Endothelial cell (in vitro differentiated cells): ENCODE measurements around the gene CTSA. TPM values are rescaled to one million over a fixed set of nuclear protein-coding genes. Genes with fewer than 3 reads are reported as not detected.

Source experiments
- DNase-seq: peaks from one replicate; pipeline ENCODE4 v3.0.0; 2021; ENCODE audit warnings: low spot score
- H3K27ac Mint-ChIP-seq: one replicate; pipeline ENCODE4 v1.8.0; 2021; ENCODE audit warnings: mixed read lengths, inconsistent platforms; ENCODE audit not compliant: unreplicated experiment
- H3K27me3 Mint-ChIP-seq: one replicate; pipeline ENCODE4 v1.8.0; 2021; ENCODE audit warnings: mild to moderate bottlenecking, moderate library complexity, mixed read lengths, inconsistent platforms; ENCODE audit not compliant: unreplicated experiment
- H3K36me3 Mint-ChIP-seq: one replicate; pipeline ENCODE4 v1.8.0; 2021; ENCODE audit warnings: mild to moderate bottlenecking, low read depth, mixed read lengths, inconsistent platforms; ENCODE audit not compliant: unreplicated experiment
- H3K4me1 Mint-ChIP-seq: one replicate; pipeline ENCODE4 v1.8.0; 2021; ENCODE audit warnings: mild to moderate bottlenecking, mixed read lengths, inconsistent platforms; ENCODE audit not compliant: unreplicated experiment
- H3K4me3 Mint-ChIP-seq: one replicate; pipeline ENCODE4 v1.8.0; 2021; ENCODE audit warnings: mild to moderate bottlenecking, mixed read lengths, inconsistent platforms; ENCODE audit not compliant: unreplicated experiment
- H3K9me3 Mint-ChIP-seq: one replicate; pipeline ENCODE4 v1.8.0; 2021; ENCODE audit warnings: mixed read lengths, inconsistent platforms; ENCODE audit not compliant: unreplicated experiment
- total RNA-seq: library from RNA; stranded (reverse); fragmentation: NEBNext Ultra II Directional; extraction: Animal tissue kit (Norgen Biotek cat#: 25700); gene quantifications from one replicate; pipeline ENCODE4 v1.2.1, GENCODE V29; 2021; ENCODE audit not compliant: unreplicated experiment
- TF ChIP-seq, protein P1 (sequence below): fragments of 200-600 bp; sonication (generic); IDR thresholded peaks from one replicate; pipeline ENCODE4 v1.5.0; 2021; ENCODE audit warnings: antibody characterized with exemption; ENCODE audit not compliant: unreplicated experiment

CTSA gene
- total RNA-seq, 1 donor from 2014 or later: 62.7 TPM

DNA sequence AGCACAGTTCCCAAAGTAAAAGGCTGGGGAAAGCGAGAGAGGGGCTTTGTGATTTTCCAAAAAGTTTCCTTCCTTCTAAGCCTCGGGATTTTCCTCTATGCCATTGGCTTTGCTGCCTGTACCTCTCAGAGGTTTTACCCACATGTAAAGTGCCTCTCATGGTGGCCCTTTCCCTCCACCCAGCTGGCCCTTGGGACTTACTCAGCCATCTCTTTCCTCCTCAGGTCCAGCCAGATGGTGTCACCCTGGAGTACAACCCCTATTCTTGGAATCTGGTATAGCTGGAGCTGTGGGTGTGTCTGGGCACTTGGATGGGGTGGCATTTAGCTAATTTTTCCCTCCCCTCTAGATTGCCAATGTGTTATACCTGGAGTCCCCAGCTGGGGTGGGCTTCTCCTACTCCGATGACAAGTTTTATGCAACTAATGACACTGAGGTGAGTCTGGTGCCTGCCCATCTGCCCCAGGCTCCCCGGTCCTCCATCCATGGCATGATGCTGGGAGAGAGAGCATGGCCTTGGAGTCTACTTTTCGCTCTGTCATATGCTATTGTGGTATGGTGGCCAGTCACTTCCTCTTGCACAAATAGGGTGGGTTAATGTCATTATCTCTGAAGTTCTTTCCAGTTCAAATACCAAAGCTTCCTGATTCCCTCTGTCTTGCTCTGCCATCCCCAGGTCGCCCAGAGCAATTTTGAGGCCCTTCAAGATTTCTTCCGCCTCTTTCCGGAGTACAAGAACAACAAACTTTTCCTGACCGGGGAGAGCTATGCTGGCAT lies 1.1 kb downstream of the CTSA start:
- Mint-ChIP-seq H3K27me3 (peaks cover 15% of the 10 kb centered on the region), H3K27ac (no peak overlapping the region), H3K36me3 (peaks cover 8% of the 10 kb centered on the region), H3K4me3 (peak overlapping the region; percentile 77), H3K4me1 (peaks cover 8% of the 10 kb centered on the region), H3K9me3 (no peaks in the 10 kb centered on the region)
- no peak for DNase-seq
- TF ChIP-seq, protein P1, sequence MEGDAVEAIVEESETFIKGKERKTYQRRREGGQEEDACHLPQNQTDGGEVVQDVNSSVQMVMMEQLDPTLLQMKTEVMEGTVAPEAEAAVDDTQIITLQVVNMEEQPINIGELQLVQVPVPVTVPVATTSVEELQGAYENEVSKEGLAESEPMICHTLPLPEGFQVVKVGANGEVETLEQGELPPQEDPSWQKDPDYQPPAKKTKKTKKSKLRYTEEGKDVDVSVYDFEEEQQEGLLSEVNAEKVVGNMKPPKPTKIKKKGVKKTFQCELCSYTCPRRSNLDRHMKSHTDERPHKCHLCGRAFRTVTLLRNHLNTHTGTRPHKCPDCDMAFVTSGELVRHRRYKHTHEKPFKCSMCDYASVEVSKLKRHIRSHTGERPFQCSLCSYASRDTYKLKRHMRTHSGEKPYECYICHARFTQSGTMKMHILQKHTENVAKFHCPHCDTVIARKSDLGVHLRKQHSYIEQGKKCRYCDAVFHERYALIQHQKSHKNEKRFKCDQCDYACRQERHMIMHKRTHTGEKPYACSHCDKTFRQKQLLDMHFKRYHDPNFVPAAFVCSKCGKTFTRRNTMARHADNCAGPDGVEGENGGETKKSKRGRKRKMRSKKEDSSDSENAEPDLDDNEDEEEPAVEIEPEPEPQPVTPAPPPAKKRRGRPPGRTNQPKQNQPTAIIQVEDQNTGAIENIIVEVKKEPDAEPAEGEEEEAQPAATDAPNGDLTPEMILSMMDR: no peak

DNA sequence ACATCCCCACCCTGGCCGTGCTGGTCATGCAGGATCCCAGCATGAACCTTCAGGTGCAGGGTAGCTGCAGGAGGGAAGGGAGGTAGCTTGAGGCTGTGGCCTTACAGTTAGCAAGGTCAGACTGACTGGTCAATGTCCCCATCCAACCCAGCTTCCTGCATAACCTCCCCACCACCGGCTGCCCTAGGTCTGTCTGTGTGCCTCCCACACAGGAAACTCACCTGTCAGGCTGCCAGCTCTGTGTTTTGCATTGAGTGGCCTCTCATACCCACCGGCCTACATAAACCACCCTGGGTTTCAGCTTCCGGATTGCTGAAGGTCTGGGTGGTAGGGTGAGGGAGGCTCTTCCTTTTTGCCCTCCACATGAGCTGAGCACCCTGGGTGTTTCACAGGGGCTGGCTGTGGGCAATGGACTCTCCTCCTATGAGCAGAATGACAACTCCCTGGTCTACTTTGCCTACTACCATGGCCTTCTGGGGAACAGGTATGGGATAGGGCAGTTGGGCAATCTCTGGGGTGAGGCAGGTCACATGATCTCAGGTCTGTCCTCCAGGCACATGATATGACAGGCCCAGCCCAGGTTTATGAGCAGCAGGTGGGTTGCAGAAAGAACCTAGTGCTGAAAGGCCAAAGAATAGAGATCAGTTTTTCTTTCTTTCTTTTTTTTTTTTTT lies 1.8 kb downstream of the CTSA start:
- no peak overlapping the region for H3K27ac Mint-ChIP-seq
- DNase-seq: no peak
- peaks cover 14% of the 10 kb centered on the region for H3K36me3 Mint-ChIP-seq
- peaks cover 15% of the 10 kb centered on the region for H3K27me3 Mint-ChIP-seq
- H3K9me3 Mint-ChIP-seq: no peaks in the 10 kb centered on the region
- TF ChIP-seq, protein P1: no peak
- peaks cover 8% of the 10 kb centered on the region for H3K4me1 Mint-ChIP-seq
- peak overlapping the region; percentile 77 for H3K4me3 Mint-ChIP-seq

DNA sequence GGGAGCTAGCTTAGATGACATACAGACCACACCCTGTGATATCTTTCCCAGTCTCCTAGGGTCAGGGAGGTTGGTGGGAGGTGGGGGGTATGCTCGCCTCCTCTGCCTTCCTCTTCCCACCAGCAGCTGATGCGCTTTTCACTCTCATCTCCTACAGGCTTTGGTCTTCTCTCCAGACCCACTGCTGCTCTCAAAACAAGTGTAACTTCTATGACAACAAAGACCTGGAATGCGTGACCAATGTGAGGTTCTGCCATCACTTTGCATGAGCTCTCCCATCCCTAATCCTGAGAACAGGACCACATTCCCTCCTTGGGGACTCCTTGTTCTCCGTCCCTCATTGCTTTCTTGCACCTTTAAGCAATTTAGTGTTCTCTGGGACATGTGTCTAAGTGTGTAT lies 2.7 kb downstream of the CTSA start:
- H3K27me3 Mint-ChIP-seq: peaks cover 17% of the 10 kb centered on the region
- no peak overlapping the region for H3K27ac Mint-ChIP-seq
- no peaks in the 10 kb centered on the region for H3K9me3 Mint-ChIP-seq
- H3K4me1 Mint-ChIP-seq: peaks cover 8% of the 10 kb centered on the region
- H3K4me3 Mint-ChIP-seq: peak overlapping the region; percentile 11
- TF ChIP-seq, protein P1: no peak
- no peak for DNase-seq
- peaks cover 16% of the 10 kb centered on the region for H3K36me3 Mint-ChIP-seq

DNA sequence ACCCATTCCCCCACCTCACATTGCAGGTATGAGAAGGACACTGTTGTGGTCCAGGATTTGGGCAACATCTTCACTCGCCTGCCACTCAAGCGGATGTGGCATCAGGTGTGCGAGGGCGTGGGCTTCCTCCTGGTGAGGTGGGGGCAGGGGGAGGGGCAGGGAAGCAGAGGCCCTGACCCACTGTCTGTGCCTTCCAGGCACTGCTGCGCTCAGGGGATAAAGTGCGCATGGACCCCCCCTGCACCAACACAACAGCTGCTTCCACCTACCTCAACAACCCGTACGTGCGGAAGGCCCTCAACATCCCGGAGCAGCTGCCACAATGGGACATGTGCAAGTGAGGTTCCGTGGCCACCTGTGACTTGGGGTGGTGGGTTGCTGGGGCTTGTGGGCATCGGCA lies 3.7 kb downstream of the CTSA start:
- Mint-ChIP-seq H3K4me3 (no peak overlapping the region), H3K27ac (no peak overlapping the region), H3K36me3 (peaks cover 20% of the 10 kb centered on the region), H3K27me3 (peaks cover 17% of the 10 kb centered on the region), H3K4me1 (peaks cover 8% of the 10 kb centered on the region), H3K9me3 (no peaks in the 10 kb centered on the region)
- TF ChIP-seq, protein P1: no peak
- DNase-seq: no peak

DNA sequence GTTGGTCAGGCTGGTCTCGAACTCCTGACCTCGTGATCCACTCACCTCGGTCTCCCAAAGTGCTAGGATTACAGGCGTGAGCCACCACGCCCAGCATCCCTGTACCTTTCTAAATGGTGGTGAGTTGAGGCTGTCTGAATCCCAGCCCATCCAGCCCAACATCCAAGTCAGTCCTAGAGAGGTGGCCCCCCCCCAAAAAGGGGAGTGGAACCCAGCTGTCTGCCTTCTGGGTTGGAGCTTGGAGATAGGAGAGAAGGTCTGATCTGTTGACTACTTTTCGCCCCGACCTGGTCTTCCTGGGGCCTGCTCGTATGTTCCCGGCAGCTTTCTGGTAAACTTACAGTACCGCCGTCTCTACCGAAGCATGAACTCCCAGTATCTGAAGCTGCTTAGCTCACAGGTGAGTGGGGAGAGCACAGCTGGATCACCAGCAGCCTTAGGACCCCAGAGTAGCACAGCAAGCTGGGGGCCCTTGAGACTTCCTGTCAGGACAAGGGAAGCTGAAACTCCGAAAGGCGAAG lies 5.6 kb downstream of the CTSA start:
- Mint-ChIP-seq H3K9me3 (no peaks in the 10 kb centered on the region), H3K27me3 (peaks cover 12% of the 10 kb centered on the region), H3K4me3 (no peak overlapping the region), H3K36me3 (peaks cover 20% of the 10 kb centered on the region), H3K4me1 (peaks cover 8% of the 10 kb centered on the region), H3K27ac (no peak overlapping the region)
- no peak for DNase-seq
- TF ChIP-seq, protein P1: no peak
